ENCODE data around the gene BLMH.

BLMH gene

DNA sequence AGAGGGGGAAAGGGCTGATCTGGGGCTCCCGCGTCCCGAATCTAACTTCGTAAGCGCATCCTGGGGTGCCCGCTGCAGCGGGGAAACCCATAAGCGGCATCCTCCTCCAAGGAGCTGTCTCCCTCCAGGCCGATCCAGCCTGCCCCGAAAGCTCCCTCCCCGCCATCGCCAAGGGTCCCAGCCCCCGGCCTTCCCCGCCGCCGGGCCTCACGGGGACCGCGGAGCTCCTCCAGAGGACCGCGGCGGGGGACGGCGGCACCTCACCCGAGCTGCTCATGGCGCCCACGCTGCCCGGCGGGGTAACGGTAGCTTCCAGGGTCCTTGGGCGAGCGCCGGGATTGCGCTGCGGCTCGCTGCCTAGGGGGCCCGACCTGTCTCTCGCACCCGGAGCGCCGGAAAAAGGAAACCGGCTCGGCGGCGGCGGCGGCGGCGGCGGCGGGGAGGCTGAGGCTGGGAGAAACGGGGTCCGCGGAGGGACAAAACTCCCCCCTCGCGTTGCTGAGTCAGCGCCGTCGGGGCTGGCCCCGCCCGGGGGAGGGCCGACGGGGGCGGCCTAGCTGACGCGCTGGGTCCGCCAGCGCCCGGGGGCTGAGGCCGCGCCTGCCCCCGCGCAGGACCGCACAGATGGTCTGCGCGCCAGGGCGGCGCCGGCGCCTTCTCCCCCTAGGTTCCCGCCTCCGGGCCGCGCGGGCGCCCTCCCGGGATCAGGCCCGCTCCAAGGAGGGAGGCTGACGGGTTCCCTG lies at the start of gene BLMH:
BLMH (minus strand) TSS at position 402 of the 743 bp plus-strand sequence; CDS start at position 277, 125 bp downstream.
- DNase-seq = peak; percentile 51 to 74 (median 67)

DNA sequence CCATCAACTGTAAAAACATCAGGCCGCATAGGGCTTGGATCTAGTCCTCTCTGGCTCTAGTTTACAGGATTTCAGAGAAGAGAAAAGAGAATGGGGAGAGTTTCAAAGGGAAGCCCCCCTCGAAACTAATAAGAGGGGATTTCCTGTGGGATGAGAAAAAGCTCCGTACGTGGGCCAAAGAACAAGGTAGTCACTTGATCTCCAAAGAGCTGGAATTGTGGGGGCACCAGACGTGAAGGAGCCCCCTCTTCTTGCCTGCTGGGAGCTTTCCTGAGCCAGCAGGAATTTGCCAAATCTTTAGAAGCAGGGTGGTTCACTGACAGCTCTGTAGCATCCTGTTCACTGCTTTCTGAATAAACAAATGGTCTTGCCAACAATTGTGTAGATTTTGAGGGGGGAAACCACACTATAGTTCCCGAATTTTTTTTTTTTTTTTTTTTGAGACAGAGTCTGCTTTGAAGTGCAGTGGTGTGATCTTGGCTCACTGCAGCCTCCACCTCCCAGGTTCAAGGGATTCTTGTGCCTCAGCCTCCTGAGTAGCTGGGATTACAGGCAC lies 49.1 kb upstream of the BLMH start:
- DNase-seq = no peak

- no peak for DNase-seq
Observed at GRCh38 chr17:30339086-30339485, 47.3 kb upstream of the BLMH start.

DNA sequence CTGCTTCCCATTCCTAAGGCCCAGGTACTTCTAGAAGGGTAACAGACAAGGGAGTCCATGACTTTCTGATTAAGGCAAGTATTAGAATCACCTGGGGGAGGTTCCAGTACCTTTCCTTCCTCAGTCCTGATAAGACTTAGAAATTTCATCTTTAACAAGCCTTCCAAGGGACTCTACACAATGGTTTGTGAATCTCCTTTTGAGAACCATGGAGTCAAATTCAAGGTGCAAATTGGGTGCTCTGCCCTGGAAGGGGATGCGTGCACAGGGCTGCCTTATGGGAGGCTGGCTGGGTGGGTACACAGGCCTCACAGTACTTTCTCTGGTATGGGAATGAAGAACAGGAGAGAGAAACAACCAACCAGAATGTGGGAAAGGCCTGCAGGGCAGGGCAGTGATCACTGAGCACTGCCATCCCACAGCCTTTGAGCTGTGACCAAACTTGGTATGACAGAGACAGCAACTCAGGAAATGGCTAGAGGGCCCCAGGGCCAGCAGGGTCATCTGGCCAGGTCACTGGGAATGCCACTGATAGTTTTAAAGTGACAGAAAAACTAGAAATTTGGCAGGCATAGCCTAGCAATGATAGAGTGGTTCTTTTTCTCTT lies 45.8 kb upstream of the BLMH start:
- no peak for DNase-seq

DNA sequence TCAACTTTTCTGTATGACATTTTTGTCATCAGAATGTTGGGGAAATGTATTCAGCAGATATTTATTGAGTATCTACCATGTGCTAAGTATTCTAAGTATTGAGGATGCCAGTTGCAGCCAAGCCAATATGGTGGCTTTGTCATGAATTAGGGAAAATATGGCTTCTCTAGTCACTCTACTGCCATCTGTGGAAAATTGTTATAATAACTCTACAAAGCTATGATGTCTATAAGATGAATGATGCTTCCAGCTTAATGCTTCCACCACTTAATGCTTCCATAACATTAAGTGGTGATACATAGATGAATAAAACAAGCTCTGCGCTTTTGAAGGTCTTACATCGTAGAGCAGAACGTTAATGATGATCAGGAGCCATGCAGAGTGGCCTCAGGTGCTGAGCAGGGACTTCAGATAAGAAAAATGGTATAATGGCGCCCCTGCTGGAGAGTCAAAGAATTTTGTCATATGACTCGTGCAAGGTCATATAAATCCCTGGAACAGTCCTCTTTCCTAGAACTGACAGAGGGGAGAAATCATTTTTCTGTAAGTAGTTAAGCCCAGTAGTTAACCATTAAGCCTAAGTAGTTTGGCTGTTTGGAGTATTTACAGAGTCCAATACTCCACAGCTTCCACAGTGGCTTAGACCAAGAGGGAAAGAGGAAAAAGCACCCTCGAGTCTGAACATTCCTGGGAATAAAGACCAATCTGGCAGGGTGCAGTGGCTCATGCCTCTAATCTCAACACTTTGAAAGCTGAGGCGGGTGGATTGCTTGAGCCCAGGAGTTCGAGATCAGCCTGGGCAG lies 44.8 kb upstream of the BLMH start:
- peak; percentile 8 to 81 (median 59) for DNase-seq

DNA sequence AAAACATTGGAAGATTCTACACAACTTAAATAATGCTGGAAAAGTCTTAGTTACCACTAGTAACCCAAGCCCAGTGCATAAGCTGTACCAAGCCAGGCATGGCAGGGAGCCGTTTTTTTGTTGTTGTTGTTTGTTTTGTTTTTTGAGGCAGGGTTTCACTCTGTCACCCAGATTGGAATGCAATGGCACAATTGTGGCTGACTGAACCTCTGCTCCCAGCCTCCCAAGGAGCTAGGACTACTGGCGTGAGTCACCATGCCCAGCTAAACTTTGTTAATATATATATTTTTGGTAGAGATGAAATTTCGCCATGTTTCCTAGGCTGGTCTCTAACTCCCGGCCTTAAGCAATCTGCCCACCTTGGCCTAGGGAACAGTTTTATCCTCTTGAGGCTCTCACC lies 42.7 kb upstream of the BLMH start:
- DNase-seq = no peak

DNA sequence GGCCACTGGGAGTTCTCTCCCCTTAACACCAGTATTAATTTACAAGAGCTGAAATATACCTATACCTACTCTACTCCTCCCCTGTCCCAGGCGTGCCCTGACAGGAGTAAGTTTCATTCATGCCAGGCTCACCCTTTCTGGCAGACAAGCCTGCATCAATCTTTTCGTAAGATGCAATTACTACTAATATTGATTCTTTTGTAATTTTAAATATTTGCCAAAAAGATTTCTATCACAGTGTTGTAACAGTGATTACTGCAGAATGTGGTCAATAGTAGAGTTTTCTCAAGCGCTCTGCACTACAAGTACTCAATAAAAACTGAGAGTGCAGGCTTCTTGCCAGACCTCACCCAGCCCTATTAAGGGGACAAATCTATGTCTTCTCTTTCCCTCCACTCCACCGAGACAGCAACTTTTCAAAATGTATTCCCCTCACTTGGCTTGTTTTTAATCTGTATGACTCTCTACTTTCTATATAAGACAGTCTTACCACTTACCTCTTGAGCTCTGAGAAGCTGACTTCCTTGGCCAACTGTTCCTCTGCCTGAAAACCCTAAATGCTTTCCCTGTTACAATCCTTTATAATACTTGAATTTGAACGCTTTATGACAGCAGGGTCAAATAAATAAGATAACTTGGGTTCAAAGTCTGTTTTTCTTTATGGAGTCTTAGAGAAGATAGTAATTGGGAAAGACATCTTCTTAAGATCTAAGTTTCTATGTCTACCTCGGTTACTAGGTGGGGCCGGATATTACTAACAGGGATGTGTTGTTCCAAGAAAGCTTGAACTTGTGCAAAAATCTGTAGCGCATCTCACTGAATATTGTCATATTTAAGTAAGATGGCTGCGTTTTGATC lies 42.0 kb upstream of the BLMH start, which contains the start of gene TMIGD1:
TMIGD1 (minus strand) TSS at position 555 of the 858 bp plus-strand sequence. CDS start 1,924 bp downstream, outside the sequence.
- DNase-seq = no peak

DNA sequence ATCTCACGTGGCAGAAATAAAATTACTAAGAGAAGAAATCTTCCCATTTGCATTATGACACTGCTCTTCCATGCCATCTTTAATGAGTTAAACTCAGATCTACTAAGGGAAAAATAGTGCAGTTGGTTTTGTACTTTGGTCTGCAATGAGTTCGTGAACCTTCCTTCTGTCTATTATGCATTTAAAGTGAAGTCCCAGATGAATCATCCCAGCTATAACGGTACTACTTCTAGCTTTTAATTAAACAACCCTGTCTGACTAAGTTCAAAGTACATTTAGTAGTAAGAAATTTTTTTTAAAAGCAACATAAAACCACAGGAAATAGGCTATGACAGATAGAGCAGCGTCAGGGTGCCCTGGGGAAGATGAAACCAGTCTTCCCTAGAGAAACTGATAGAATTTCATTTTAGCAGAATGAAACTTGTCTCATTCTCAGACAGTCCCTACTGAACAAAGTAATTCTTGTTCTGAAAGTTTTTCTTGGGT lies 40.4 kb upstream of the BLMH start:
- DNase-seq = peak in 5 of 6 experiments; percentile 39 to 78 (median 77)

GRCh38 chr17:30326809-30327208 lies 35.1 kb upstream of the BLMH start:
- no peak for DNase-seq

GRCh38 chr17:30324723-30325122 lies 33.0 kb upstream of the BLMH start:
- no peak for DNase-seq

DNA sequence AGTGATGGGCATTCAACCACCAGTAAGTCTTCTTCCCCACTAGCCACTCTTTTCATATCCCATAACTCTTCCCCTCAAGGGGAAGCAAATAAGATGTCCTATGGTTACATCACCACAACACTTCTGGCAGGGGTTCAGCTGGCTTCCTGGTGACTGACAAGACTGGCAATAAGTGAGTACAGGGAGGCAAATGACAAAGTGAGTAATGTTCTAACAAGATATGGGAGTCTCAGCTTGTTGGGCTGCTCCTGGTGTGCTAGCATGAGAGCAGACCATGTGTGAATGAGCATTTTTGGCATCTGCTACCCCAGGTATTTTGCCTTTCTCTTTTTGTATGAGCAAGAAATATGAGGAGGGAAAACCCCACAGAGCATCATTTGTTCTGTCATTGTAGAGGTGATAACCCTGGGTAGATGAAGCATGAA lies 32.2 kb upstream of the BLMH start:
- peak in 2 of 6 experiments; percentile 37 to 62 for DNase-seq

- peak; percentile 18 to 83 (median 70) for DNase-seq
Observed at GRCh38 chr17:30323262-30323894, 31.6 kb upstream of the BLMH start.

GRCh38 chr17:30321314-30321713 lies 29.6 kb upstream of the BLMH start:
- no peak for DNase-seq

DNA sequence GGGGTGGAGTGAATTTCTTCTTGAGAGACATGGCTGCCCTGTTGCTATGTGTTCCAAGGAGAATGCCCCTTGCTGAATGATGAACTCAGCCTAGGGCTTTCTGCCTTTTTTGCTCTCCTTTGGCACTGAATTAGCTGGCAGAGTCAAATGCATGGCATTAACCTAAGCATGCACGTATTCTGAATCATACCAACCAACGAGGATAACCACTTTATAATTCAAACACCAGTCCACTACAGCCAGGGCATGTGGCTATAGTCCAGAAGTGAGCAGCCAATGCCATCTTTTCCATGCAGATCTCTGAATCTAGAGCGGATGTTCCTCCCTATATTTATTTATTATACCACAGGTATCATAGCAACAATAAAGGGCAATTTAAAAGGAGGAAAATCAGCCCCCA lies 26.4 kb upstream of the BLMH start:
- no peak for DNase-seq

DNA sequence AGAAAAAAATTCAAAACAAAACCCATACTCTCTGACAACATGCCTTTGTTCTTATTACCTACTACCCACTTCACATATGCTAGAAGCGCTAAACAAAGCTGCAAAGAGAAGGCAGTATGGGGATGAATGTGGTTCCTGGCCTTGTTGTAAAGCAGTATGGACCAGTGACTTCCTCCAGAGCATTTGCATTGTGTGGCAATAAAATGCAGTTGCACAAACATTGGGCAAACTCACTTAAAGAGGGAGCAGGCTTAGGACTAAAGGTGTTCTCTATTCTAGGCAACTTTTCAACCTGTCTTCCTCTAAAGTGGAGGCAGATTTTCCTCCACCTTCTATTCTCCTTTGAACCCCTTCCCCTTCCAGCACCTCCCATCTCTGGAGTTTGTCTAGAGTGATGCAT lies 25.0 kb upstream of the BLMH start:
- no peak for DNase-seq

DNA sequence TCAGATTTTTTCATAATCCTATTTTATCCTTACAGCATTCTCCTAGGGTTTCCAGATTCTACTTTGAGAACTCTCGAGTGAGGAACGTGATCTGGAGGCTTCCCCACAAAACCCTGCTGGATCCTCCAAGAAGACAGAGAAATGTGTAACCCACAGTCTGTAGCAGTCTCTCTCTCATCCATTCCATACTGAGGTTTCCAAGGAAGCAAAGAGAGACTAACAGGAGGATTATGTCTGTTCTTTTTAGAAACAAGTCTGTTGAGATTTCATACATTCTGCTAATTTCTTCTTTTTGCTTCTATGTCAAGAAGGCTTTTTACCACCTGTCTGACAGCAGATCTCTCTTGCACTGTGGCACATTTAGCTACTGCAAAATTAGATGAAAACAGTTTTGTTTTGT lies 23.4 kb upstream of the BLMH start:
- DNase-seq = no peak

DNA sequence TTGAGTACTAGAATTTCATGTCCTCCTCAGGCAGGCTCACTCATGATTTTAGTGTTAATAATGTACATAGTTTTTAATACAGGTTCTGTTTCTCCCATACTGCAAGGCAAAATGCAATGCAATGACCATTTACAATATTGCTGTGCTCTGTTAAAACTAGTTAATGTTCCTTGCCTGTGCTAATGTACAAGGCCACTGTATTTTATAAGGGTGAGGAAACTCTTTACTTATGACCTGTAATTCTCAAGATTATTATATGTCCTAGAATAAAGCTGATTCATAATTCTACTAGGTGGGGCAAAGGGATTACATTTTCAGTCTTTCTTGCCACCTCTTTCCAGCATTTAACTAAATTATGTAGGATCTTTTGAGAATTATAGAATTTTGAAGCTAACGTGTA lies 22.7 kb upstream of the BLMH start:
- no peak for DNase-seq

DNA sequence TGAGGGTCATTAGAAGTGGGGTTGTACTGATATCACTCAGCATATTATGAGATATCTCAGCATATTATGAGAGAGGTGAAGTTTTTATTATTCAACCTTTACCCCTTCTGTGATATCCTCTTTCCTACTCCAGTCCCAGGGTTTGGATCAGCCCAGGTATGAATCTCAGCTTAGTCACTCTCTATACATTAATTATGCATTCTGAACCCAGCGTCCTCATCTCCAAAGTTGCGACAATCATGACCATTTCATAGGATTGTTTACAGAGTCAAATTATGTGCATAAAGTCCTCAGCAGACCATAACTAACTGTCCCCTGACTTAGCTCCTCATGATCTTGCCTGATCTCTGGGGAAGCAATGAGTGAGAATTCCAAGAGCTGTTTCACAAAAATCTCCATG lies 20.5 kb upstream of the BLMH start:
- no peak for DNase-seq

DNA sequence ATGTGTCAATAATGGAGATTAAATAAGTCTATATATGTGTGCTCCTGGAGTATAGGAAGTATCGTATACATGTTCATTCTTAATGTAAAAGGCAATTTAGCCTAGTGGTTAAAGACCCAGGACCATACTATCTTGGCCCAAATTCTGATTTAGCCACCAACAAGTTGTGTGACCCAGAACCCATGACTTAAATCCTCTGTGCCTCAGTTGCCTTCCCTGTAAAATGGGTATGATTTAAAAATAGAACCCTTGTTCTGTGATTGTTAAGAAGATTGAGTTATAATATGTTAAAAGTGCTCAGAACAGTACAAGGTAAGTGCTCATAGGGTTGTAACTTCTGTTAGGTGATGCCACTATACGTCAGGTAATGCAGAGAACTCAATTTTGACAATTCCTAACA lies 18.8 kb upstream of the BLMH start:
- no peak for DNase-seq

DNA sequence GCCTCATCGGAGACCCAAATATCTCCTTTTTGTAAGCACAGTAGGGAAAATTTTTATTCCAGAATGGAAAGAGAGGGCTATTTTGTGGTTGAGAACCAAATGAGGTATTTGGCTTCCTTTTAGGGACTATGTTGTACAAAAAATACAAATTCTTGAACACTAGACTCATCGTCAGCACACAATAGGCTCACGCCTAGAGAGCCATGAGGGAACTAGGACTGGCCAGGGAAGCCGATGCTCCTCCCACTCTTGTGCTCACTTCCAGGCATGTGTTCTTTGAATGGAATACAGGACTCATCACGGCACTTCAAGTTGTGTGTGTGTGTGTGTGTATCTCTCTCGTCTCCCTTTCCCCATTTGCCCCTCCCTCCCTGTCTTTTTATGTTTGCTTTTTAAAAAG lies 17.8 kb upstream of the BLMH start:
- no peak for DNase-seq

DNA sequence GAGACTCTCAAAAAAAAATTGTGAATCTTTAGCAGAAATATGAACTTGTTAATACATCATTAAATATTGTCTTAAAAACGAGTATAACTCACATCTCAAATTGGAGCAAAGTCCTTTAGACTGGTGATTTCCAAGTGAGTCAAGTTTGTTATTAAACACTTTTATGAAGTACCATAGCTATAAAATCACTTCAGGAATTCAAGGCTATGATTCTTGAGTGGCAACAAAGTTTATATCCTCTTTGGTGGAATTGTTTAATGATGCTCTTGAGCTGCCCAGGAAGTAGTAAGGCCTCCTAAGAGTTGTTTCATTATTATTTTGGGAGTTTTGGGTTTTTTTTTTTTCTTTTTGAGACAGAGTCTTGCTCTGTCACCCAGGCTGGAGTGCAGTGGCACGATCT lies 16.7 kb upstream of the BLMH start:
- DNase-seq = no peak

DNA sequence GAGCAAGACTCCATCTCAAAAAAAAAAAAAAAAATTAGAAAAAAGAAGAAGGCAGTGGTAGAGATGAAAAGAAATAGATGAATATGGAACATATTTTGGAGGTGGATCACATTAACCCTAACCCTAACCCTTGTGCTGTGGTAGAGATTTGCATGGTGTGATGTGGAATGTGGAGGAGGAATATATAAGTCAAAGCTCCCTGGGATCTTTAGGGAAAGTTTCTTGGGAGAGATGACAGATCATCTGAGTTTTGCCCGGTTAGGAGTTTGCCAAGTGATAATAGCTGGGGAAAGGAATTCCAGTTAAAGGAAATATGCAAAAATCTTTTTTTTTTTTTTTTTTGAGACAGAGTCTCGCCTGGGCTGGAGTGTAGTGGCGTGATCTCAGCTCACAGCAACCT lies 13.0 kb upstream of the BLMH start:
- DNase-seq = no peak

Data from stimulated activated naive CD4-positive, alpha-beta T cell (primary cell).